Bronchial epithelial cell (primary cell): ENCODE measurements around the gene HOXD11. TPM values are rescaled to one million over a fixed set of nuclear protein-coding genes. Genes with fewer than 3 reads are reported as not detected.

Source experiments
- DNase-seq: peaks from one replicate; pipeline ENCODE4 v3.0.0-alpha.2; 2010; ENCODE audit warnings: low read depth
- FAIRE-seq: peaks from 2 replicates; lab custom pipeline; 2011; peaks lifted over from hg19 to GRCh38; lab: Jason Lieb, UNC
- H3K27me3 ChIP-seq: 2 replicates; pipeline ENCODE4 v1.5.1; 2011; ENCODE audit warnings: low read length; ENCODE audit not compliant: control insufficient read depth, insufficient read depth
- H3K36me3 ChIP-seq: 2 replicates; pipeline ENCODE4 v1.5.1; 2011; ENCODE audit warnings: low read length; ENCODE audit not compliant: control insufficient read depth, insufficient read depth
- H3K4me3 ChIP-seq: 2 replicates; pipeline ENCODE4 v1.5.1; 2011; ENCODE audit warnings: mild to moderate bottlenecking, low read depth, low read length, control low read depth
- total RNA-seq: library from RNA; depleted of rRNA; stranded (reverse); fragments of >200 nt; gene quantifications from 2 replicates; pipeline ENCODE4 v1.2.1, GENCODE V29; 2014
- TF ChIP-seq, protein P1 (sequence below): IDR thresholded peaks from 2 replicates; pipeline ENCODE4 v1.5.1; 2011; ENCODE audit warnings: mild to moderate bottlenecking, moderate library complexity, low read length, control low read depth, inconsistent platforms; ENCODE audit not compliant: insufficient read depth, severe bottlenecking

The HOXD11 gene
- total RNA-seq, 1 donor from 2014 or later, result not detected

DNA sequence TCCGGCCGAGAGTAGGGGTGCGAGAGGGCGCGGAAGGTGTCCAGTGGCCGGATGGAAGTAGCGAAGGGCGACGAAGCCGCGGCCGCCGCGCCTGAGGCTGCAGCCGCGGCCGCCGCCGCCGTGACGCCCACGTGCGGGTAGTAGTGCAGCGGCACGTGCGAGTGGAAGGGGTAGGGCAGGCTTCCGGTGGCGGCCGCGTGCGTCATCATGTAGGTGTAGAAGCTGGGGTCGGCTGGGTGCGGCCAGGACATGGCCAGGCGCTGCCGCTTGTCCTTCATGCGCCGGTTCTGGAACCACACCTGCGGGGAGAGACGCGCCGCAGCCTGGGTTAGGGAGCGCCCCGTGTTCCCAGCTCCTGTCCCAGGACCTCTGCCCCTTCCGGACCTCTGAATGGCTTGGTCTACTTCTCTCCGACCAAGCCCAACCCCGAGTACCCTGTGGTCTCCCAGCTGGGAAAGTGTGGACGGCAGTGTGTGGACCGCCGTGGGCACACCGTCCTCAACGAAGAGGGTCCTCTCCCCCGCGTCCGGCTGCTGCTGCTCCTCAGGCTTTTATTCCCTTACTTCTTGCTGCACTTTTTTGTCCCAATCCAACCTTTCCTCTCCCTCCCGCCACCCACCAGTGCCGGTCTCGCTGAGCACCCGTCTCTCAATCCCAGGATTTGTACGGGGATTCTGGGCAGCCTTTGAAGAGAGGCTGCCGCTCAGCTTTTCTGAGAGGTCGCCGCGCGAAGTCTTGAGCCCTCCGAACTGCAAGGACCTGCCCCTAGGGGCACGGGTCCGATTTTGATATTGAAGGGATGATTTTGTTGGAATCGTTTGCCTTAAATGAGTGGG, 26.3 kb upstream of the HOXD11 start:
- no peaks in the 10 kb centered on the region for H3K36me3 ChIP-seq
- peaks cover 77% of the 10 kb centered on the region for H3K27me3 ChIP-seq
- TF ChIP-seq, protein P1, sequence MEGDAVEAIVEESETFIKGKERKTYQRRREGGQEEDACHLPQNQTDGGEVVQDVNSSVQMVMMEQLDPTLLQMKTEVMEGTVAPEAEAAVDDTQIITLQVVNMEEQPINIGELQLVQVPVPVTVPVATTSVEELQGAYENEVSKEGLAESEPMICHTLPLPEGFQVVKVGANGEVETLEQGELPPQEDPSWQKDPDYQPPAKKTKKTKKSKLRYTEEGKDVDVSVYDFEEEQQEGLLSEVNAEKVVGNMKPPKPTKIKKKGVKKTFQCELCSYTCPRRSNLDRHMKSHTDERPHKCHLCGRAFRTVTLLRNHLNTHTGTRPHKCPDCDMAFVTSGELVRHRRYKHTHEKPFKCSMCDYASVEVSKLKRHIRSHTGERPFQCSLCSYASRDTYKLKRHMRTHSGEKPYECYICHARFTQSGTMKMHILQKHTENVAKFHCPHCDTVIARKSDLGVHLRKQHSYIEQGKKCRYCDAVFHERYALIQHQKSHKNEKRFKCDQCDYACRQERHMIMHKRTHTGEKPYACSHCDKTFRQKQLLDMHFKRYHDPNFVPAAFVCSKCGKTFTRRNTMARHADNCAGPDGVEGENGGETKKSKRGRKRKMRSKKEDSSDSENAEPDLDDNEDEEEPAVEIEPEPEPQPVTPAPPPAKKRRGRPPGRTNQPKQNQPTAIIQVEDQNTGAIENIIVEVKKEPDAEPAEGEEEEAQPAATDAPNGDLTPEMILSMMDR, result no peak
- H3K4me3 ChIP-seq, result no peak overlapping the region
- DNase-seq (no peak), FAIRE-seq (no peak)

DNA sequence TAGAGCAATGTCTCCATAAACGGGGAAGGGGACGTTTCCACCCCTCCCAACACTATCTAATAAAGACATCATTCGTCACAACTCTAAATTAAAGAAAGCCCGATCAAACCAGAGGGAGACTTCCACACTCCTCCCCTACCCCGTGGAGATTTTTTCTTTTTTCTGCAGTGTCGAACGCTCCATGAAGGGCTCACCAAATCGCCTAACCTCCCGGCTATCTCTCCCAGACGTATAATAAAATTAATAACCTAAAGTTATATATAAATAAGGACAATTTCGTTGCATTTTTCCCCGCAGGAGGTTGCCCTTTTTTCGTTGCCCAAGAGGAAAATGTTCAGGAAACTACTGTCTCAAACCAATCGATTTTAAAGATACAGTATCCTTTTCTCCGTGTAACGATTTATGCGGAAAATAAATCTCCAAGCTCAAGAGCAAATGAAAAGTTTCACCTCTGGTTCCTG, 25.7 kb upstream of the HOXD11 start:
- FAIRE-seq, result no peak
- H3K4me3 ChIP-seq, result no peak overlapping the region
- no peaks in the 10 kb centered on the region for H3K36me3 ChIP-seq
- peaks cover 82% of the 10 kb centered on the region for H3K27me3 ChIP-seq
- DNase-seq, result no peak
- TF ChIP-seq, protein P1, result no peak

DNA sequence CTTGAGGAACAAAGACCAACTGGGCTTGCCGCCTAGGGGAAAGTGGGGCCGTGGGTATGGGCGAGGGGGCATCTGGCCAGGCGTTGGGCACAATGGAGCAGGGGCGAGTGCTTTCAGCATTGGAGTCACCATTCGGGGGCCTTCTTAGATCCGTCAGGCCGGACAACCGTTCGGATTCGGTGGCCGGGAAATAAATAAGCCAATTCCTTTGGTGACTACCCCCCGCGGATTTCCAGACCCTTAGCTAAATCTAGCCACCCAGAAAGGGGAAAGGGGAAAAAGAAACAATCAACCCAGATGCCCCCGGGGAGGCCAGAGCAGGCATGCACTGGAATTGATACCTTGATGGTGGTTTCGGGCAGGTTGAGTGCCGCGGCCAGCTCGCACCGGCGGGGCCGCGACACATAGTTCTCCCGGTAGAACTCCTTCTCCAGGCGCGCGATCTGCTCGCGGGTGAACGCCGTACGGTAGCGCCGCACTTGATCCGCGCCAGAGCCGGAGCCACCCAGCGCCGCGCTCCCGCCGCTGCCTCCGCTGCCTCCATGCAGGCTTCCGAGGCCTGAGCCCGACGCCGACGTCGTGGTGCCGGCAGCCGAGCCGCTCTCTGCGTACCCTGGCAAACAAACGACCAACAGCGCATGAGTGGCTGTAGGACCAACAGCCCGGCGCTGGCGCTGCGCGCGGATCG, 25.1 kb upstream of the HOXD11 start:
- TF ChIP-seq, protein P1, result no peak
- H3K27me3 ChIP-seq, result peaks cover 80% of the 10 kb centered on the region
- H3K36me3 ChIP-seq, result no peaks in the 10 kb centered on the region
- FAIRE-seq, result no peak
- H3K4me3 ChIP-seq, result no peak overlapping the region
- no peak for DNase-seq

DNA sequence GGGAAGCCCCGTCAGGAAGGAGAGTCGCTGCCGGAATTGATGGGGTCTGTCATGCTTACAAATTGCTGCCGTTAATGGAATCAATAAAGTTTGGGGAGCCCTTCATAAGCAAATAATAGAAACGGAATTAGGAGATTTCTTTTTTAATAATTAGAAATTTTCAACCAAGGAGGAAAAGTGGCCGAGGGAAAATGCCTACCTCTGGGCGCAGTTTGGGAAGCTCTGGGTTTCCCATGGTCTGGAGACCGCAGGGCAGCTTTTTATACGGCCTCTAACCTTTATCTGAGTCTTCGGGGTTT, 24.6 kb upstream of the HOXD11 start:
- peaks cover 82% of the 10 kb centered on the region for H3K27me3 ChIP-seq

DNA sequence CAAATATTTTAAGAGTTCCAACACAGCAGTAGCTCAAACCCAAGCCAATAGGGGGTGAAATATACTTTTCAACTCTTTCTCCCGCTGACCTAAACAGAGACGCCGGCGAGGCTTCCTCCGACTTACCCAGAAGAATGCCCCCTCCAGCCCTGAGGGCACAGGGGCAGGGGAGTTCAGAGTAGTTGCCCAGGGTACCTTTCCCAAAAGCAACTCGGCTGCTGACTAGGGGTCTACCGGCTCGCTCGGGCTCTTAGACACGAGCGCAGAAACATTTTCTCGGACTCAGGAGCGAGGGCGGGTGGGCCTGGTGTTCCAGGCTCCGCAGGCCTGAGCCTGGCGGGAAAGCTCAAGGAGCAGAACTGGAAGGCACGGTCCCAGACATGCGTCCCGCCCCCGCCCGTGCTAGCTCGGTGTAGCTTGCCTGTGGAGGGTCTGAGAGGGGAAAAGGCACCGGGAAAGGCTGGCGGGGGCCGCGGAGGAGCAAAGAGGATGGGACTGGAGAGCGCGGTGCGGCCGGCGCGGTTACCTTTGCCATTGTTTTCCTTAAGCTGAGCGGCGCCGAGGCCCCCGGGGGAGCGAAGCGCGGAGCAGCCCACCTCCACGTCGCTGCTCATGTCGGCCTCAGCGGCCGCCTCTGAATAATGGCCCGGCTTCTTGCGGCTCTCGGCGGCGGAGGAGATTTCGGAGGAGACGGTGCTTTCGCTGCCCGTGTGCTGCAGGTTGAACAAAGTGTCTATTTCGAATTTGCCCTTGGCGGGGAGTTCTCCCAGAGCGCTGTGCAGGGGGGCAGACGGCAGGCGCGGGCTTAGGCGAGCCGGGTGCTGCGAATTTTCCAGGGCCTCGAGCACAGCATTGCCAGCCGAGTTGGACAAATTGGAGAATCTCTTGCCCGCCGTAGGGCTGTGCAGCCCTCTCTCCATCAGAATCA, 24.0 kb upstream of the HOXD11 start:
- Histone ChIP-seq H3K4me3 (no peak overlapping the region), H3K36me3 (no peaks in the 10 kb centered on the region), H3K27me3 (peaks cover 88% of the 10 kb centered on the region)
- FAIRE-seq, result no peak
- no peak for DNase-seq
- TF ChIP-seq, protein P1, result no peak

More for the DNA sequence above, 24.6 kb upstream of the HOXD11 start:
- TF ChIP-seq, protein P1, result no peak
- no peak for DNase-seq
- Histone ChIP-seq H3K36me3 (no peaks in the 10 kb centered on the region), H3K4me3 (no peak overlapping the region)
- no peak for FAIRE-seq
